Natural killer cell (primary cell): ENCODE results near the gene SLC20A1. TPM values are rescaled to one million over a fixed set of nuclear protein-coding genes. Genes with fewer than 3 reads are reported as not detected.
"Not testable (repeated sequence)": the region's sequence is repeated elsewhere in the genome, so short reads cannot be mapped to it uniquely, and the experiment has no call there.

Experiments
- ATAC-seq, 3 donors: fragments of 150-1000 bp in 2 of 3; fragments of 200-7000 bp in 1 of 3; cut with Tn5 transposase; 1 replicate in 1 of 3; 2 replicates in 2 of 3; pipeline ENCODE4 v1.10.0; 2021; ENCODE audit warnings: mild to moderate bottlenecking in 2 of 3, moderate library complexity in 2 of 3
- DNase-seq, 2 donors: peaks; one replicate each; pipeline versions ENCODE4 v3.0.0 to v3.0.0-alpha.2; 2013 to 2021; ENCODE audit warnings: mixed read lengths in 1 of 2
- H3K27ac ChIP-seq: one replicate; pipeline ENCODE4 v1.5.1; 2013; ENCODE audit warnings: mild to moderate bottlenecking, low read length
- H3K27me3 ChIP-seq: one replicate; pipeline ENCODE4 v1.6.1; 2013; ENCODE audit warnings: low read length; ENCODE audit not compliant: control insufficient read depth, insufficient read depth
- H3K36me3 ChIP-seq: one replicate; pipeline ENCODE4 v1.6.1; 2013; ENCODE audit warnings: low read length; ENCODE audit not compliant: control insufficient read depth, insufficient read depth
- H3K4me1 ChIP-seq: one replicate; pipeline ENCODE4 v1.6.1; 2013; ENCODE audit warnings: low read length; ENCODE audit not compliant: control insufficient read depth, insufficient read depth
- H3K4me3 ChIP-seq: one replicate; pipeline ENCODE4 v1.5.1; 2013; ENCODE audit warnings: low read length
- H3K9me3 ChIP-seq: one replicate; pipeline ENCODE4 v1.6.1; 2013; ENCODE audit warnings: low read length; ENCODE audit not compliant: control insufficient read depth, insufficient read depth
- H3K27ac Mint-ChIP-seq, 2 donors: one replicate each; pipeline ENCODE4 v1.8.0; 2022; ENCODE audit warnings: mild to moderate bottlenecking in 2 of 2, mixed read lengths in 2 of 2, moderate library complexity in 1 of 2
- H3K27me3 Mint-ChIP-seq, 2 donors: one replicate each; pipeline ENCODE4 v1.8.0; 2022; ENCODE audit warnings: low read depth in 2 of 2, mixed read lengths in 2 of 2
- H3K36me3 Mint-ChIP-seq: one replicate; pipeline ENCODE4 v1.8.0; 2022; ENCODE audit warnings: mixed read lengths
- H3K4me1 Mint-ChIP-seq, 2 donors: one replicate each; pipeline ENCODE4 v1.8.0; 2022; ENCODE audit warnings: mixed read lengths in 2 of 2
- H3K4me3 Mint-ChIP-seq: one replicate; pipeline ENCODE4 v1.8.0; 2022; ENCODE audit warnings: mild to moderate bottlenecking, moderate library complexity, mixed read lengths
- H3K9me3 Mint-ChIP-seq, 2 donors: one replicate each; pipeline ENCODE4 v1.8.0; 2022; ENCODE audit warnings: mixed read lengths in 2 of 2
- WGBS: methylation state at CpG from one replicate; pipeline ENCODE4 v1.1.7; 2013; ENCODE audit warnings: missing lambda C conversion rate; ENCODE audit not compliant: insufficient coverage; 5-methylcytosine and 5-hydroxymethylcytosine counted together
- intact Hi-C: fragments of 100-400 bp; cut with micrococcal nuclease; formaldehyde crosslinking; loops from one replicate; pipeline ENCODE4 v1.14.2; 2022
- total RNA-seq, 4 donors: library from RNA; stranded (reverse); fragments of 120-200 nt in 1 of 4; gene quantifications; one replicate each; pipeline versions ENCODE4 v1.2.3 to v1.2.4, GENCODE V29; 2013 to 2022
- TF ChIP-seq, protein P1 (sequence below): fragments of 200-600 bp; IDR thresholded peaks from one replicate; pipeline ENCODE4 v1.8.0; 2022; ENCODE audit warnings: antibody characterized with exemption

The SLC20A1 gene
- total RNA-seq, 3 donors from 2014 or later (not counting 1 experiment from before 2014, with no cell fraction given) = 193 to 241 (median 233) TPM

GRCh38 chr2:112605926-112606325, 39.8 kb upstream of the SLC20A1 start:
- H3K36me3 Mint-ChIP-seq = no peaks in the 10 kb centered on the region
- peaks cover 11 to 17% of the 10 kb centered on the region in 2 donors for H3K4me1 Mint-ChIP-seq
- 81% methylated on average over 5 of the region's 5 CpGs for WGBS
- ATAC-seq (no peak), DNase-seq (no peak)
- Histone ChIP-seq H3K4me3 (no peak overlapping the region), H3K27me3 (no peaks in the 10 kb centered on the region), H3K36me3 (no peaks in the 10 kb centered on the region), H3K9me3 (no peaks in the 10 kb centered on the region), H3K27ac (no peak overlapping the region), H3K4me1 (peaks cover 3% of the 10 kb centered on the region)
- TF ChIP-seq, protein P1, sequence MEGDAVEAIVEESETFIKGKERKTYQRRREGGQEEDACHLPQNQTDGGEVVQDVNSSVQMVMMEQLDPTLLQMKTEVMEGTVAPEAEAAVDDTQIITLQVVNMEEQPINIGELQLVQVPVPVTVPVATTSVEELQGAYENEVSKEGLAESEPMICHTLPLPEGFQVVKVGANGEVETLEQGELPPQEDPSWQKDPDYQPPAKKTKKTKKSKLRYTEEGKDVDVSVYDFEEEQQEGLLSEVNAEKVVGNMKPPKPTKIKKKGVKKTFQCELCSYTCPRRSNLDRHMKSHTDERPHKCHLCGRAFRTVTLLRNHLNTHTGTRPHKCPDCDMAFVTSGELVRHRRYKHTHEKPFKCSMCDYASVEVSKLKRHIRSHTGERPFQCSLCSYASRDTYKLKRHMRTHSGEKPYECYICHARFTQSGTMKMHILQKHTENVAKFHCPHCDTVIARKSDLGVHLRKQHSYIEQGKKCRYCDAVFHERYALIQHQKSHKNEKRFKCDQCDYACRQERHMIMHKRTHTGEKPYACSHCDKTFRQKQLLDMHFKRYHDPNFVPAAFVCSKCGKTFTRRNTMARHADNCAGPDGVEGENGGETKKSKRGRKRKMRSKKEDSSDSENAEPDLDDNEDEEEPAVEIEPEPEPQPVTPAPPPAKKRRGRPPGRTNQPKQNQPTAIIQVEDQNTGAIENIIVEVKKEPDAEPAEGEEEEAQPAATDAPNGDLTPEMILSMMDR = no peak
- H3K27ac Mint-ChIP-seq = no peak overlapping the region
- intact Hi-C loops = loop anchor here (10.0 kb wide), 1 partner anchor 339 kb away; no protein-coding TSS in a partner anchor
- H3K27me3 Mint-ChIP-seq = no peaks in the 10 kb centered on the region
- no peak overlapping the region for H3K4me3 Mint-ChIP-seq
- H3K9me3 Mint-ChIP-seq = no peaks in the 10 kb centered on the region

DNA sequence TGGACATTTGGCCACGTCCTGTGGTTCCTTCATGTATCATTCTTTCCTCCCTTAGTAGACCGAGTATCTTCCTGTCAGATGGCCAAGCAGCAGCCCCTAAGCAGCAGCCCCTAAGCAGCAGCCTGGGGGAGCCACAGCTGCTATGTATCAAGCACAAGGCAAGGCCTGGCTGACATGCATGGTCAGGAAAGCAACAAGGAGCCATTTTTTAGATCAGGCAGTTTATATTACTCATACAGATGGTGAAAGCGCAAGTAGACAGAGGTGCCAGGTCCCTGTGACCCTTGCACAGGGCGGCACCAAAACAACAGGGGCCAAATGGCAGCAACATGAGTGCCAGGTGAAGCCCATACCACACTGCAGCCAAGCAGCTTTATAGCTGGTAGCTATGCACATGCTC, 39.2 kb upstream of the SLC20A1 start:
- Histone ChIP-seq H3K9me3 (no peaks in the 10 kb centered on the region), H3K36me3 (no peaks in the 10 kb centered on the region), H3K27me3 (no peaks in the 10 kb centered on the region), H3K4me1 (peaks cover 3% of the 10 kb centered on the region), H3K4me3 (no peak overlapping the region), H3K27ac (no peak overlapping the region)
- DNase-seq = no peak
- WGBS = 83% methylated on average over 4 of the region's 4 CpGs
- intact Hi-C loops = loop anchor here (10.0 kb wide), 1 partner anchor 338 kb away; no protein-coding TSS in a partner anchor
- no peaks in the 10 kb centered on the region for H3K27me3 Mint-ChIP-seq
- H3K4me3 Mint-ChIP-seq = no peak overlapping the region
- ATAC-seq = no peak
- H3K27ac Mint-ChIP-seq = peak overlapping the region in 1 of 2 donors; percentile 12
- TF ChIP-seq, protein P1 = no peak
- H3K9me3 Mint-ChIP-seq = no peaks in the 10 kb centered on the region
- no peaks in the 10 kb centered on the region for H3K36me3 Mint-ChIP-seq
- peaks cover 11 to 17% of the 10 kb centered on the region in 2 donors for H3K4me1 Mint-ChIP-seq

DNA sequence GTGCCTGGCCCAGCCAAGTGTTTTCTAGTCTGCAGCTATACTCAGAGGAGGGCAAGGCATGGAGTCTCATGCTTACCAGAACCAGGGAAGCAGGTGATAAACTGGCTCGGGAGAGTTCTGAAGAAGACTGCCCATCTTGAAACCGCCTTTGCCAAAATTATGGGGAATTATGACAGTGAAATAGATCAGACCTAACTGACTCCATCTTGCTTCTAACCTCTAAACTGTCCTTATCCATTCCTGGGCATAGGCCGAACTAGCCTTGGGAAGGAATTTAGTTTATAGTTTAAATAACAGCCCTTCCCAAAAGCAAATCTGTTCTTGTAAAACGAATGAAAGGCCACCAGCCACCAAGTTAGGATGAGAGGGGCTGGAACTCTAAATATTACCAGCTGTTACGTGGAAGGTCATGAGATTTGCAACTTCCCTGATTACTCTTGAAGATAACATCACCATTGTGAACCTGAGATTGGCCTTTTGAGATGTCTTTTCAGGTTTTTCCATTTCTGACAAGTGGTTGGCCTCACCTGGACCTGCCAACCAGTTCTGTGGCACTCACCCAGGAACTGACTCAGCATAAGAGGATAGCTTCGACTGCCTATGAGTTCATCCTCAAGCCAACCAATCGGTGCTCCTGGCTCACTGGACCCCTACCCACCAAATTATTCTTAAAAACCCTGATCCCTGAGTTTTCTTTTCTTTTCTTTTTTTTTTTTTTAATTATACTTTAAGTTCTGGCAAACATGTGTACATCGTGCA, 37.9 kb upstream of the SLC20A1 start:
- no peaks in the 10 kb centered on the region for H3K9me3 ChIP-seq
- H3K4me1 Mint-ChIP-seq = peaks cover 11 to 17% of the 10 kb centered on the region in 2 donors
- H3K27me3 ChIP-seq = no peaks in the 10 kb centered on the region
- TF ChIP-seq, protein P1 = no peak
- ATAC-seq (no peak), DNase-seq (no peak)
- no peak overlapping the region for H3K4me3 ChIP-seq
- no peaks in the 10 kb centered on the region for H3K27me3 Mint-ChIP-seq
- no peak overlapping the region for H3K27ac ChIP-seq
- 78% methylated on average over 7 of the region's 8 CpGs for WGBS
- intact Hi-C loops = loop anchor here (10.0 kb wide), 1 partner anchor 337 kb away; no protein-coding TSS in a partner anchor
- no peak overlapping the region for H3K4me3 Mint-ChIP-seq
- H3K9me3 Mint-ChIP-seq = no peaks in the 10 kb centered on the region
- H3K36me3 ChIP-seq = no peaks in the 10 kb centered on the region
- H3K4me1 ChIP-seq = peaks cover 3% of the 10 kb centered on the region
- no peaks in the 10 kb centered on the region for H3K36me3 Mint-ChIP-seq
- no peak overlapping the region for H3K27ac Mint-ChIP-seq

DNA sequence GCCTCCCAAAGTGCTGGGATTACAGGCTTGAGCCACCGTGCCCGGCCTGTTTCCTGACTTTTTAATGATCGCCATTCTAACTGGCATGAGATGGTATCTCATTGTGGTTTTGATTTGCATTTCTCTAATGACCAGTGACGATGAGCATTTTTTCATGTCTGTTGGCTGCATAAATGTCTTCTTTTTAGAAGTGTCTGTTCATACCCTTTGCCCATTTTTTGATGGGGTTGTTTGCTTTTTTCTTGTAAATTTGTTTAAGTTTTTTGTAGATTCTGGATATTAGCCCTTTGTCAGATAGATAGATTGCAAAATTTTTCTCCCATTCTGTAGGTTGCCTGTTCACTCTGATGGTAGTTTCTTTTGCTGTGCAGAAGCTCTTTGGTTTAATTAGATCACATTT, 36.4 kb upstream of the SLC20A1 start:
- not testable (repeated sequence) for H3K27ac Mint-ChIP-seq, H3K27me3 Mint-ChIP-seq, H3K9me3 ChIP-seq, H3K36me3 ChIP-seq, DNase-seq, H3K4me3 ChIP-seq, H3K9me3 Mint-ChIP-seq, H3K4me3 Mint-ChIP-seq, H3K4me1 ChIP-seq, H3K27ac ChIP-seq, H3K36me3 Mint-ChIP-seq, ATAC-seq, H3K27me3 ChIP-seq
- intact Hi-C loops = loop anchor here (10.0 kb wide), 1 partner anchor 335 kb away; no protein-coding TSS in a partner anchor
- 85% methylated on average over 4 of the region's 4 CpGs for WGBS
- H3K4me1 Mint-ChIP-seq = peaks cover 11 to 17% of the 10 kb centered on the region in 2 donors

DNA sequence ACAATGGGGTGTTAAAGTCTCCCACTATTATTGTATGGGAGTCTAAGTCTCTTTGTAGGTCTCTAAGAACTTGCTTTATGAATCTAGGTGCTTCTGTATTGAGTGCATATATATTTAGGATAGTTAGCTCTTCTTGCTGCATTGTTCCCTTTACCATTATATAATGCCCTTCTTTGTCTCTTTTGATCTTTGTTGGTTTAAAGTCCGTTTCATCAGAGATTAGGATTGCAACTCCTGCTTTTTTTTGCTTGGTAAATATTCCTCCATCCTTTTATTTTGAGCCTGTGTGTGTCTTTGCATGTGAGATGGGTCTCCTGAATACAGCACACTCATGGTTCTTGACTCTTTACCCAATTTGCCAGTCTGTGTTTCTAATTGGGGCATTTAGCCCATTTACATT, 33.5 kb upstream of the SLC20A1 start:
- not testable (repeated sequence) for H3K9me3 Mint-ChIP-seq

More for the DNA sequence above, 33.5 kb upstream of the SLC20A1 start:
- WGBS = no CpG with 5 or more reads among the region's 1 CpG
- H3K4me3 Mint-ChIP-seq, H3K4me1 Mint-ChIP-seq, H3K36me3 ChIP-seq, ATAC-seq, H3K27ac ChIP-seq, H3K36me3 Mint-ChIP-seq, H3K9me3 ChIP-seq, H3K4me1 ChIP-seq, H3K27me3 ChIP-seq, H3K27ac Mint-ChIP-seq, H3K4me3 ChIP-seq, H3K27me3 Mint-ChIP-seq, DNase-seq, intact Hi-C loops: not testable (repeated sequence)
